Heart left ventricle (tissue), 13 donors: Measurements from ENCODE around the gene BIVM.

ENCODE experiments used
- POLR2A ChIP-seq, 2 donors: fragments of 450-650 bp; IDR thresholded peaks; one replicate each; pipeline ENCODE4 v1.6.1; 2017; ENCODE audit warnings: antibody characterized with exemption in 2 of 2, mild to moderate bottlenecking in 2 of 2, moderate library complexity in 2 of 2
- TF ChIP-seq, protein P1 (sequence below), 12 donors: fragments of 200-600 bp; sonication (generic) in 4 of 12; IDR thresholded peaks; one replicate each; pipeline versions ENCODE4 v1.5.0 to v1.8.0; 2018 to 2022; ENCODE audit warnings: antibody characterized with exemption in 12 of 12, mild to moderate bottlenecking in 5 of 12
- donor health status: ischemic (EF 13 %, LVEDD 7.1; RV severe dilation, severe dysfunction).
- donor health status: DM: no; HTN: yes; CAD: no.
- donor health status: DM: no; HTN: no; CAD: no.
- donor health status: ischemic (EF 25% LVEDD 6.9; RV normal size, moderate dysfunction).
- donor health status: ischemic (EF 25% LVEDD 5.7; RV mildly dilated, moderate dysfunction).
- donor health status: ischemic (EF 35%, LVEDD 5.7; RV mildly dilated, moderate dysfunction).
- donor health status: nonischemic (EF 11% LVEDD 7.7; RV severe dilation, severe dysfunction).
- donor health status: DM: yes; HTN: yes; CAD: no.
- donor health status: PGD.
- donor health status: ischemic (EF 29% LVEDD 5.4; RV normal size, mild dysfunction).
- donor health status: nonischemic (EF 23%, LVEDD 6.1; RV moderate dilation, normal function).

DNA sequence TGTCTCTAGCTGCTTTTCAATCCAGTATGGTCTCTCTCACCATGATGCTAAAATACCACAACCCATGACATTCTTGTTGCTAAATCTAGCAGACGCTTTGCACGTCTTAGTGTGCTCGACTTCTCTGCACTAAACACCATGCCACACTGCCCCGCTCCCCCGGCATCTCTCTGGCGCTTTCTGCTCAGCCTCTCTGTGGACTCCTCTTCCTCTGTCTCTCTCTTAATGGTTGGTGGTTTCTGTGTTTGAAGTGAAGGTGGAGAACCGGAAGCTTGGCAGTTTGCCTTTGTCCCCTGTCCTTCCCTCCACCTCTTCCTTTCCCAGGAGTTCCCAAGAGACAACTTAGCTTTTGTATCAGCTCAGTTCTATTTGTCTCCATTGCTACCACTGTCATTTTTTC is 55.8 kb downstream of the BIVM start:
- TF ChIP-seq, protein P1, sequence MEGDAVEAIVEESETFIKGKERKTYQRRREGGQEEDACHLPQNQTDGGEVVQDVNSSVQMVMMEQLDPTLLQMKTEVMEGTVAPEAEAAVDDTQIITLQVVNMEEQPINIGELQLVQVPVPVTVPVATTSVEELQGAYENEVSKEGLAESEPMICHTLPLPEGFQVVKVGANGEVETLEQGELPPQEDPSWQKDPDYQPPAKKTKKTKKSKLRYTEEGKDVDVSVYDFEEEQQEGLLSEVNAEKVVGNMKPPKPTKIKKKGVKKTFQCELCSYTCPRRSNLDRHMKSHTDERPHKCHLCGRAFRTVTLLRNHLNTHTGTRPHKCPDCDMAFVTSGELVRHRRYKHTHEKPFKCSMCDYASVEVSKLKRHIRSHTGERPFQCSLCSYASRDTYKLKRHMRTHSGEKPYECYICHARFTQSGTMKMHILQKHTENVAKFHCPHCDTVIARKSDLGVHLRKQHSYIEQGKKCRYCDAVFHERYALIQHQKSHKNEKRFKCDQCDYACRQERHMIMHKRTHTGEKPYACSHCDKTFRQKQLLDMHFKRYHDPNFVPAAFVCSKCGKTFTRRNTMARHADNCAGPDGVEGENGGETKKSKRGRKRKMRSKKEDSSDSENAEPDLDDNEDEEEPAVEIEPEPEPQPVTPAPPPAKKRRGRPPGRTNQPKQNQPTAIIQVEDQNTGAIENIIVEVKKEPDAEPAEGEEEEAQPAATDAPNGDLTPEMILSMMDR (IDR thresholded peaks at IDR 0.05), result no peak
- TF ChIP-seq POLR2A (IDR thresholded peaks at IDR 0.05), result no peak
